Measurements from ENCODE around the gene HEATR5A. TPM values are rescaled to one million over a fixed set of nuclear protein-coding genes. Genes with fewer than 3 reads are reported as not detected.

HEATR5A gene
- total RNA-seq, 4 donors from 2014 or later, result 33.8 to 39.9 (median 35.5) TPM

DNA sequence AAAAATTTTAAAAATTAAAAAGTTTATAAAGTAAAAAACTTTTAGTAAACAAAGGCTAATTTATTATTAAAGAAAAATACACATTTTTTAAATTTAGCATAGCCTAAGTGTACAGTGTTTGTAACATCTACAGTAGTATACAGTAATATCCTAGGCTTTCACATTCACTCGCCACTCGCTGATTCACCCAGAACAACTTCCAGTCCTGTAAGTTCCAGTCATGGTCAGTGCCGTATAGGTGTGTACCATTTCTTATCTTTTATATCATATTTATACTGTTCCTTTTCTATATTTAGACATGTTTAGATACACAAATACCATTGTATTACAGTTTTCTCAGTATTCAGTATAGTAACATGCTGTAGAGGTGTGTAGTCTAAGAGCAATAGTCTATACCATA lies 28.9 kb downstream of the HEATR5A start:
- Histone ChIP-seq H3K4me1 (peaks cover 0 to 21% (median 0%) of the 10 kb centered on the region in 3 donors), H3K27me3 (no peaks in the 10 kb centered on the region), H3K4me3 (no peak overlapping the region), H3K27ac (no peak overlapping the region), H3K36me3 (peaks cover 3 to 49% of the 10 kb centered on the region in 2 donors), H3K9me3 (no peaks in the 10 kb centered on the region)
- ATAC-seq, result no peak
- 92 to 93% methylated on average over 3 of the region's 3 CpGs for WGBS, 2 donors (ENCODE audit: low coverage in 1 of 2)
- TF ChIP-seq EP300 (IDR thresholded peaks at IDR 0.05) (no peak), POLR2AphosphoS5 (IDR thresholded peaks at IDR 0.05) (no peak)

DNA sequence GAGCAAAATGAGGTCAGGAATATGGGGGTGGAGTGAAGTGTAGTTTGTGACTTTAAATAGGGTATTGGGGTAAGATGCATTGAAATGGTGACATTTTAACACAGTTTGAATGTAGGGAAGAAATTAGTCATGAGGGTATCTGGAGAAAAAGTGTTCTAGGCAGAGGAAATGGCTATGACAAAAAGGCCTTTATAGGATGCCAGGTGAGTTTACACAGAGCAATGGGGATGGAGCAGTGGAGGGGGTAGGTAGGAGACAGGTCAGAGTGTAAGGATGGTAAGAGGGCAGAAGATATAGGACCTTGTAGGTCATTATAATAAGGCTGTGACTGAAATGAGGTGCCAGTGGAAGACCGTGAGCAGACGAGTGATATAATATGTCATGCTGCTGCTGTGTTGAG lies 30.4 kb downstream of the HEATR5A start:
- WGBS, 2 donors (ENCODE audit: low coverage in 1 of 2), result 47 to 58% methylated on average over 2 of the region's 2 CpGs
- Histone ChIP-seq H3K27me3 (no peaks in the 10 kb centered on the region), H3K4me1 (peaks cover 0 to 21% (median 0%) of the 10 kb centered on the region in 3 donors), H3K9me3 (no peaks in the 10 kb centered on the region), H3K4me3 (no peak overlapping the region), H3K27ac (peak overlapping the region in 1 of 4 donors; percentile 57), H3K36me3 (peaks cover under 1 to 52% of the 10 kb centered on the region in 2 donors)
- ATAC-seq, result no peak
- TF ChIP-seq, protein P1, sequence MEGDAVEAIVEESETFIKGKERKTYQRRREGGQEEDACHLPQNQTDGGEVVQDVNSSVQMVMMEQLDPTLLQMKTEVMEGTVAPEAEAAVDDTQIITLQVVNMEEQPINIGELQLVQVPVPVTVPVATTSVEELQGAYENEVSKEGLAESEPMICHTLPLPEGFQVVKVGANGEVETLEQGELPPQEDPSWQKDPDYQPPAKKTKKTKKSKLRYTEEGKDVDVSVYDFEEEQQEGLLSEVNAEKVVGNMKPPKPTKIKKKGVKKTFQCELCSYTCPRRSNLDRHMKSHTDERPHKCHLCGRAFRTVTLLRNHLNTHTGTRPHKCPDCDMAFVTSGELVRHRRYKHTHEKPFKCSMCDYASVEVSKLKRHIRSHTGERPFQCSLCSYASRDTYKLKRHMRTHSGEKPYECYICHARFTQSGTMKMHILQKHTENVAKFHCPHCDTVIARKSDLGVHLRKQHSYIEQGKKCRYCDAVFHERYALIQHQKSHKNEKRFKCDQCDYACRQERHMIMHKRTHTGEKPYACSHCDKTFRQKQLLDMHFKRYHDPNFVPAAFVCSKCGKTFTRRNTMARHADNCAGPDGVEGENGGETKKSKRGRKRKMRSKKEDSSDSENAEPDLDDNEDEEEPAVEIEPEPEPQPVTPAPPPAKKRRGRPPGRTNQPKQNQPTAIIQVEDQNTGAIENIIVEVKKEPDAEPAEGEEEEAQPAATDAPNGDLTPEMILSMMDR (IDR thresholded peaks at IDR 0.05), result no peak
- TF ChIP-seq POLR2A (IDR thresholded peaks at IDR 0.05) (no peak), POLR2AphosphoS5 (IDR thresholded peaks at IDR 0.05) (no peak), EP300 (IDR thresholded peaks at IDR 0.05) (no peak)

DNA sequence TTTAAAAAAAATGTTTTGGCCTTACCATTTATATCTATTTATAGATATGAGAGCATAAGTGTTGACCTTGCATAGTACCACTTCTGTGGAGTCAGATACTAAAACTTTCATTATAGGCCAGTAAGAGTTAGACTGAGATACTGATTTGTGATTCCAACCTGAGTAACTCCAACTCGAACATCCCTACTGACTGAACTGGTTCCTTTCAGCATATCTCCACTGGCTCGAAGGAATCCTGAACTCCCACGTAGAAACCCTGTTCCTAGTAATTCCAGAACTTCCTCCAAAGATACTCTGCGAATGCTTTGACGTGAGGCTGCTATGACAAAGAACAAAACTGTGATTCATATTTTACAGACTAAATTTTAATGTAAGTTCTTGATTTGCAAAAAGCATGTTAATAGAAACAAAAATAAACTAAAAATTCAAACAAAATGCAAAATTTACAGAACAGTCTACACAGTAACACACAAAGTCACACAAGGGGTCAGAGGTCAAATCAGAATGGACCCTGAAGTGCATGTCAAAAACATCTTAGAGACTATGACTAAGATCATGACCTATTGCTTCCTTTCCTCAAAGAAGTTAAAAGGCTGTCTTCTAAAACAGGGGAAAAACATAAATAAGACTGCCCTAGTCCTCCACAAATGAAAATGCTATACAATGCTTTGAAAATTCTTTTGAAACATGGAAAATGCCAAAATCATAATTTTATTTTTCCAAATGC lies 31.5 kb downstream of the HEATR5A start:
- 7 to 37% methylated on average over 5 of the region's 5 CpGs for WGBS, 2 donors (ENCODE audit: low coverage in 1 of 2)
- Histone ChIP-seq H3K27ac (peak overlapping the region in 2 of 4 donors; percentile 13 to 57), H3K36me3 (peaks cover 0 to 52% of the 10 kb centered on the region in 2 donors), H3K4me1 (peaks cover 0 to 21% (median 0%) of the 10 kb centered on the region in 3 donors), H3K27me3 (no peaks in the 10 kb centered on the region), H3K9me3 (no peaks in the 10 kb centered on the region), H3K4me3 (no peak overlapping the region)
- peak; percentile 36 for ATAC-seq
- TF ChIP-seq POLR2A (IDR thresholded peaks at IDR 0.05) (no peak), EP300 (IDR thresholded peaks at IDR 0.05) (no peak), POLR2AphosphoS5 (IDR thresholded peaks at IDR 0.05) (no peak)
- TF ChIP-seq, protein P1 (IDR thresholded peaks at IDR 0.05), result no peak

DNA sequence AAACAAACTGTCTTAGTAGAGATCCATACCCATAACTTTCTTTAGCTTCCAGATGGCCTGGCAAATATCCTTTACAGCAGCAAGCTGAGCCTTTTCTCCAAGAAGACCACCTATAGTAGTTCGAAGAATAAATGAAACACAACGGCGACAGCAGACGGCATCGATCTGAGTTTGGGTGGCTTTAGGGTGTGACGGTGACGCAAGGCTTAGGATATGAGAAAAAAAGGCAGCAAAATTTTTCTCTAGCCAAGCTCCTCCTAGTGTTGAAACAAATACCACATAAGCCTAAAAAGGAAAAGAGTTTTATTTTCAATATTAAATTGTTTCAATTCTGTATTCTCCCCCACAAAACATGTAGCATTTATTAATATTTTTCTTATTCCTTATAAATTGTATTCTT lies 33.3 kb downstream of the HEATR5A start:
- H3K36me3 ChIP-seq, result peaks cover 3 to 53% of the 10 kb centered on the region in 2 donors
- H3K27me3 ChIP-seq, result no peaks in the 10 kb centered on the region
- ATAC-seq, result no peak
- no peak overlapping the region for H3K4me3 ChIP-seq
- H3K4me1 ChIP-seq, result peaks cover 0 to 21% (median 0%) of the 10 kb centered on the region in 3 donors
- H3K9me3 ChIP-seq, result no peaks in the 10 kb centered on the region
- H3K27ac ChIP-seq, result no peak overlapping the region
- whole genome bisulfite sequencing, 2 donors (ENCODE audit: low coverage in 1 of 2), result 85 to 87% methylated on average over 7 of the region's 7 CpGs
- no peak for TF ChIP-seq POLR2AphosphoS5 (IDR thresholded peaks at IDR 0.05)

DNA sequence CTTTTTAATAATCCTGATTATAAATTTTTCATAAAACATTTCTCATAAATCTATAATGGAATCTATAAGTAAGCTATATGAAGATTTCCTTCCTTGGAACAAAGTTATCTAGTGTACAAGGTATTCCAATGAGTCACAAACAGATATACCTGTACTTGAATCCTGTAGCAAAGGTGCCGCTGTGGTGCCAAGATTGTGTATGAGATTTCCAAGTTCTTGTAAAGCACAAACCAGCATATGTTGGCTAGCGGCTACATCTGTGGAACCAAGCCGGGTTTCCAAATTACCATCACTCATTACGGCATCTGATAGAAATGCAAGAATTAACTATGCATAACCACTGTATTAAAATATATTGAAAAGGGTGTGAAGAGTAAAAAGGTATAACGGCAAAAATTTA lies 34.1 kb downstream of the HEATR5A start:
- peaks cover 3 to 61% of the 10 kb centered on the region in 2 donors for H3K36me3 ChIP-seq
- H3K4me3 ChIP-seq, result no peak overlapping the region
- no peak overlapping the region for H3K27ac ChIP-seq
- no peak for ATAC-seq
- no peaks in the 10 kb centered on the region for H3K9me3 ChIP-seq
- peaks cover 0 to 21% (median 0%) of the 10 kb centered on the region in 3 donors for H3K4me1 ChIP-seq
- TF ChIP-seq, protein P1 (IDR thresholded peaks at IDR 0.05), result no peak
- TF ChIP-seq EP300 (IDR thresholded peaks at IDR 0.05) (no peak), POLR2A (IDR thresholded peaks at IDR 0.05) (no peak), POLR2AphosphoS5 (IDR thresholded peaks at IDR 0.05) (no peak)
- WGBS, 2 donors (ENCODE audit: low coverage in 1 of 2), result 96 to 97% methylated on average over 5 of the region's 5 CpGs
- H3K27me3 ChIP-seq, result no peaks in the 10 kb centered on the region

DNA sequence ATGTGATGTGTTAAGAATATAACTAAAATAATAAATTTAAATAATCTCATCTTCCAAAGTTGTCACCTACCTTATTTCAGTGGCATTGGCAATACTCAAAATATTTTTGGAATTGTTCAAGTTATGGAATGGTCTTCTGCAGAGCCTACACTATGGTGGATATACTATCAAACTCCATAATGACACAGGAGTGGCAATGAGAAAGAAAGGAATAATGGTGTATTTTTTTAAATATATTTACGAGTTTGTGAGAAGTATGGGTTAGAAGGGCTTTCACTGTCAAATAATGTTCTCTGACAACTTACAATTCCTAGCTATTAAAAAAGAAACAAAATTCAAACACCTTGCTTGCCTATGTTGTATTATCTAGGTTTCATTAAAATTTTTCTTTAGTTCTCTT lies 38.1 kb downstream of the HEATR5A start:
- ATAC-seq, result no peak
- Histone ChIP-seq H3K27me3 (no peaks in the 10 kb centered on the region), H3K4me1 (no peaks in the 10 kb centered on the region), H3K27ac (no peak overlapping the region), H3K36me3 (peaks cover 3 to 94% of the 10 kb centered on the region in 2 donors), H3K4me3 (no peak overlapping the region), H3K9me3 (no peaks in the 10 kb centered on the region)
- WGBS, 2 donors (ENCODE audit: low coverage in 1 of 2), result 82 to 92% methylated on average over 1 of the region's 1 CpG
- no peak for TF ChIP-seq POLR2AphosphoS5 (IDR thresholded peaks at IDR 0.05)
- no peak for TF ChIP-seq EP300 (IDR thresholded peaks at IDR 0.05)
- no peak for TF ChIP-seq POLR2A (IDR thresholded peaks at IDR 0.05)
- TF ChIP-seq, protein P1 (IDR thresholded peaks at IDR 0.05), result no peak

All from gastroesophageal sphincter (tissue), 4 donors.